ENCODE data around the gene DOCK8.

DNA sequence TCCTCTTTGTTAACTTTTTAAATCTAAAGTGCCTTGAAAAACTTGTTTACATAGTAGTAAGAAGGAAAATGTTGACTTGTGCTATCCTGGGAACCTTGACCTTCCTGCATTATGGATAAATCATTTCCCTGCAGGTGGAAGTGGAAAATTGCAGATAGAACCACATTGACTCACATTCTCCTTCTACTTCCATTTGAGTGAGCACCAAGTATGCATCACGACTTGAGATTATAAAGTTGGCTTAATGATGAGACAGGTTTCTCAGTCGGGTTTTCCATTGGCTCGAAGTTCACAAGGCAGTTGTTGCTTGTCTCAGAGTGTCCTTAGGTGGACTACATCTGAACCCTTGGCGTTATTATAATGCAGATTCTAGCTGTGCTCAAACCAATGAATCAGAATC is 39.9 kb downstream of the DOCK8 start:
- TF ChIP-seq, protein P1, sequence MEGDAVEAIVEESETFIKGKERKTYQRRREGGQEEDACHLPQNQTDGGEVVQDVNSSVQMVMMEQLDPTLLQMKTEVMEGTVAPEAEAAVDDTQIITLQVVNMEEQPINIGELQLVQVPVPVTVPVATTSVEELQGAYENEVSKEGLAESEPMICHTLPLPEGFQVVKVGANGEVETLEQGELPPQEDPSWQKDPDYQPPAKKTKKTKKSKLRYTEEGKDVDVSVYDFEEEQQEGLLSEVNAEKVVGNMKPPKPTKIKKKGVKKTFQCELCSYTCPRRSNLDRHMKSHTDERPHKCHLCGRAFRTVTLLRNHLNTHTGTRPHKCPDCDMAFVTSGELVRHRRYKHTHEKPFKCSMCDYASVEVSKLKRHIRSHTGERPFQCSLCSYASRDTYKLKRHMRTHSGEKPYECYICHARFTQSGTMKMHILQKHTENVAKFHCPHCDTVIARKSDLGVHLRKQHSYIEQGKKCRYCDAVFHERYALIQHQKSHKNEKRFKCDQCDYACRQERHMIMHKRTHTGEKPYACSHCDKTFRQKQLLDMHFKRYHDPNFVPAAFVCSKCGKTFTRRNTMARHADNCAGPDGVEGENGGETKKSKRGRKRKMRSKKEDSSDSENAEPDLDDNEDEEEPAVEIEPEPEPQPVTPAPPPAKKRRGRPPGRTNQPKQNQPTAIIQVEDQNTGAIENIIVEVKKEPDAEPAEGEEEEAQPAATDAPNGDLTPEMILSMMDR (IDR thresholded peaks at IDR 0.05) = no peak
- no peak for TF ChIP-seq POLR2A (IDR thresholded peaks at IDR 0.05)
